ENCODE results near the gene SCRN2. TPM values are rescaled to one million over a fixed set of nuclear protein-coding genes. Genes with fewer than 3 reads are reported as not detected.

Gene SCRN2
- total RNA-seq, 1 donor from 2014 or later: 50.7 TPM

- H3K4me1 Mint-ChIP-seq: peaks cover 64% of the 10 kb centered on the region
- H3K27ac Mint-ChIP-seq: peak overlapping the region; percentile 64
- no peaks in the 10 kb centered on the region for H3K9me3 Mint-ChIP-seq
- no peak for DNase-seq (ENCODE audit: low spot score in 2 of 2, unreplicated experiment in 2 of 2)
- H3K36me3 Mint-ChIP-seq: peaks cover 2% of the 10 kb centered on the region
- H3K4me3 Mint-ChIP-seq: peak overlapping the region; percentile 98
- no peaks in the 10 kb centered on the region for H3K27me3 Mint-ChIP-seq (ENCODE audit: low read depth)
- peak; percentile 47 for TF ChIP-seq CTCF (IDR thresholded peaks at IDR 0.05; ENCODE audit: unreplicated experiment)
These were observed 617 bp upstream of the SCRN2 start for GRCh38 chr17:47841488-47842291.

GRCh38 chr17:47840001-47840741 lies 902 bp downstream of the SCRN2 start:
- Mint-ChIP-seq H3K27ac (peak overlapping the region; percentile 67), H3K27me3 (ENCODE audit: low read depth) (no peaks in the 10 kb centered on the region), H3K4me3 (peak overlapping the region; percentile 98), H3K36me3 (peaks cover 8% of the 10 kb centered on the region), H3K4me1 (peaks cover 48% of the 10 kb centered on the region), H3K9me3 (no peaks in the 10 kb centered on the region)
- TF ChIP-seq CTCF (IDR thresholded peaks at IDR 0.05; ENCODE audit: unreplicated experiment): no peak
- no peak for DNase-seq (ENCODE audit: low spot score in 2 of 2, unreplicated experiment in 2 of 2)

- H3K4me1 Mint-ChIP-seq: peaks cover 37% of the 10 kb centered on the region
- H3K9me3 Mint-ChIP-seq: no peaks in the 10 kb centered on the region
- peak overlapping the region; percentile 98 for H3K4me3 Mint-ChIP-seq
- TF ChIP-seq CTCF (IDR thresholded peaks at IDR 0.05; ENCODE audit: unreplicated experiment): no peak
- H3K36me3 Mint-ChIP-seq: peaks cover 8% of the 10 kb centered on the region
- no peaks in the 10 kb centered on the region for H3K27me3 Mint-ChIP-seq (ENCODE audit: low read depth)
- DNase-seq (ENCODE audit: low spot score in 2 of 2, unreplicated experiment in 2 of 2): no peak
- no peak overlapping the region for H3K27ac Mint-ChIP-seq
These were observed 2.0 kb downstream of the SCRN2 start for GRCh38 chr17:47839071-47839470.

GRCh38 chr17:47838636-47839035 lies 2.4 kb downstream of the SCRN2 start:
- Mint-ChIP-seq H3K36me3 (peaks cover 8% of the 10 kb centered on the region), H3K4me1 (peaks cover 33% of the 10 kb centered on the region), H3K27me3 (ENCODE audit: low read depth) (no peaks in the 10 kb centered on the region), H3K4me3 (peak overlapping the region; percentile 28), H3K9me3 (no peaks in the 10 kb centered on the region), H3K27ac (no peak overlapping the region)
- TF ChIP-seq CTCF (IDR thresholded peaks at IDR 0.05; ENCODE audit: unreplicated experiment): no peak
- no peak for DNase-seq (ENCODE audit: low spot score in 2 of 2, unreplicated experiment in 2 of 2)

GRCh38 chr17:47837401-47838039 lies 3.6 kb downstream of the SCRN2 start:
- Mint-ChIP-seq H3K4me1 (peaks cover 24% of the 10 kb centered on the region), H3K4me3 (no peak overlapping the region), H3K27ac (no peak overlapping the region), H3K27me3 (ENCODE audit: low read depth) (no peaks in the 10 kb centered on the region), H3K36me3 (peaks cover 8% of the 10 kb centered on the region), H3K9me3 (no peaks in the 10 kb centered on the region)
- DNase-seq (ENCODE audit: low spot score in 2 of 2, unreplicated experiment in 2 of 2): no peak
- no peak for TF ChIP-seq CTCF (IDR thresholded peaks at IDR 0.05; ENCODE audit: unreplicated experiment)
